ENCODE results near the gene TFF1.

TFF1 gene

DNA sequence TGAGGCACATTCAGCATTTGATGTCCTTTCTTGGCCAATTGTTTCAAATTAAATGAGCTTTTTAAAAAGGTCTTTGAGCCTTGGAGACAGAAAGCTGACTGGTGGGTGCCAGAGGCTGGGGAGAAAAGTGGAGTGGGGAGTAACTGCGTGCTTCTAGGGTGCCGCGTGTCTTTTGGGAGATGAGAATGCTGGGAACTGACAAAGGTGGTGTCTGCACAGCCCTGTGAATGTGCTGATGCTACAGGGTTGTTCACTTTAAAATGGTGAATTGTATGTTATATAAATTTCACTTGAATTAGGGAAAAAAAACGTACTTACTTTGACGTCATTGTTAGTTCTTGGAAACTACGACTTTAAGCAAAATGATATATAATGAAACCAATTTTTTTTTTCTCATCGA, 8.1 kb upstream of the TFF1 start:
- Histone ChIP-seq H3K4me3 (ENCODE audit: low read length, poor library complexity, severe bottlenecking) (no peak overlapping the region), H3K9me2 (replicated peaks; ENCODE audit: low read depth, low read length) (no peaks in the 10 kb centered on the region), H3K4me1 (ENCODE audit: insufficient read depth, low read length, poor library complexity, severe bottlenecking) (peaks cover 7% of the 10 kb centered on the region), H3K9ac (ENCODE audit: low read depth, low read length, poor library complexity, severe bottlenecking) (no peak overlapping the region), H3K9me3 (ENCODE audit: insufficient read depth, low read depth, low read length) (no peaks in the 10 kb centered on the region), H2AFZ (ENCODE audit: low read length) (no peak overlapping the region), H3K36me3 (ENCODE audit: insufficient read depth, low read length) (no peaks in the 10 kb centered on the region), H3K27me3 (ENCODE audit: insufficient read depth, low read length, poor library complexity, severe bottlenecking) (no peaks in the 10 kb centered on the region), H4K20me1 (ENCODE audit: insufficient read depth, low read length, poor library complexity, severe bottlenecking) (no peaks in the 10 kb centered on the region), H3K79me2 (ENCODE audit: insufficient read depth, low read length) (no peaks in the 10 kb centered on the region), H3K4me2 (ENCODE audit: low read depth, low read length, poor library complexity, severe bottlenecking) (no peak overlapping the region), H3F3A (ENCODE audit: low read depth) (no peaks in the 10 kb centered on the region)
- TF ChIP-seq EZH2phosphoT487 (IDR thresholded peaks at IDR 0.05; ENCODE audit: borderline replicate concordance): no peak
- TF ChIP-seq, protein P1, sequence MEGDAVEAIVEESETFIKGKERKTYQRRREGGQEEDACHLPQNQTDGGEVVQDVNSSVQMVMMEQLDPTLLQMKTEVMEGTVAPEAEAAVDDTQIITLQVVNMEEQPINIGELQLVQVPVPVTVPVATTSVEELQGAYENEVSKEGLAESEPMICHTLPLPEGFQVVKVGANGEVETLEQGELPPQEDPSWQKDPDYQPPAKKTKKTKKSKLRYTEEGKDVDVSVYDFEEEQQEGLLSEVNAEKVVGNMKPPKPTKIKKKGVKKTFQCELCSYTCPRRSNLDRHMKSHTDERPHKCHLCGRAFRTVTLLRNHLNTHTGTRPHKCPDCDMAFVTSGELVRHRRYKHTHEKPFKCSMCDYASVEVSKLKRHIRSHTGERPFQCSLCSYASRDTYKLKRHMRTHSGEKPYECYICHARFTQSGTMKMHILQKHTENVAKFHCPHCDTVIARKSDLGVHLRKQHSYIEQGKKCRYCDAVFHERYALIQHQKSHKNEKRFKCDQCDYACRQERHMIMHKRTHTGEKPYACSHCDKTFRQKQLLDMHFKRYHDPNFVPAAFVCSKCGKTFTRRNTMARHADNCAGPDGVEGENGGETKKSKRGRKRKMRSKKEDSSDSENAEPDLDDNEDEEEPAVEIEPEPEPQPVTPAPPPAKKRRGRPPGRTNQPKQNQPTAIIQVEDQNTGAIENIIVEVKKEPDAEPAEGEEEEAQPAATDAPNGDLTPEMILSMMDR (conservative IDR thresholded peaks at IDR 0.05; ENCODE audit: low read length): no peak

DNA sequence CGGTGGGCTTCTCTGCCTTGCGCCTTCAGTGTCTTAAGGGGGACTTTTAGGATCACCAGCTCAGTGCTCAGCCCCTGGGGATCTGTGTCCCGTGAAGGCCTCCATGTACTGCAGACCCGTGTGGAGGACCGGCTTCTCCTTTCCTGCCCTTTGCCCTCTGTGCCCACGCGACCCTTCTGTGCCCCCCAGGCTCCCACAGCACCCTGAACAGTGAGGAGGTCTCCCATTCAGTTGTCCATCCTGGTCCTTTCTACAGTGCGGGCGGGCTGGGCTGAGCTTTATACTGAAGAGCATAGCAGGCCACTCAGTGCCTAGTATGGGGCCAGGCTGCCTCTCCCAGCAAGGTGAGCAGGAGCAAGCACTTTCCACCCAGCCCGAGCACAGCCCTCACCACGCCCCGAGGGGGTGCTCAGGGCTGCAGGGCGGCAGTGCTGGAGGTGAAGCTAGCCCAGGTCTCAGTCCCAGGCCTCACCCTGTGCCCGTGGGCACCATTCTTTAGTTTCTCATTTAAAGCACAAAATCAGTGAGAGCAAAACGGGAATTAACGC, 7.6 kb upstream of the TFF1 start:
- H3K4me3 ChIP-seq (ENCODE audit: low read length, poor library complexity, severe bottlenecking): no peak overlapping the region
- no peaks in the 10 kb centered on the region for H3K27me3 ChIP-seq (ENCODE audit: insufficient read depth, low read length, poor library complexity, severe bottlenecking)
- TF ChIP-seq, protein P1 (conservative IDR thresholded peaks at IDR 0.05; ENCODE audit: low read length): no peak
- TF ChIP-seq EZH2phosphoT487 (IDR thresholded peaks at IDR 0.05; ENCODE audit: borderline replicate concordance): no peak
- H3K36me3 ChIP-seq (ENCODE audit: insufficient read depth, low read length): no peaks in the 10 kb centered on the region
- H3K9ac ChIP-seq (ENCODE audit: low read depth, low read length, poor library complexity, severe bottlenecking): no peak overlapping the region
- peaks cover 7% of the 10 kb centered on the region for H3K4me1 ChIP-seq (ENCODE audit: insufficient read depth, low read length, poor library complexity, severe bottlenecking)
- H3K9me3 ChIP-seq (ENCODE audit: insufficient read depth, low read depth, low read length): no peaks in the 10 kb centered on the region
- no peaks in the 10 kb centered on the region for H3K79me2 ChIP-seq (ENCODE audit: insufficient read depth, low read length)
- H3F3A ChIP-seq (ENCODE audit: low read depth): no peaks in the 10 kb centered on the region
- no peaks in the 10 kb centered on the region for H3K9me2 ChIP-seq (replicated peaks; ENCODE audit: low read depth, low read length)
- H4K20me1 ChIP-seq (ENCODE audit: insufficient read depth, low read length, poor library complexity, severe bottlenecking): no peaks in the 10 kb centered on the region
- H3K4me2 ChIP-seq (ENCODE audit: low read depth, low read length, poor library complexity, severe bottlenecking): no peak overlapping the region
- H2AFZ ChIP-seq (ENCODE audit: low read length): no peak overlapping the region

DNA sequence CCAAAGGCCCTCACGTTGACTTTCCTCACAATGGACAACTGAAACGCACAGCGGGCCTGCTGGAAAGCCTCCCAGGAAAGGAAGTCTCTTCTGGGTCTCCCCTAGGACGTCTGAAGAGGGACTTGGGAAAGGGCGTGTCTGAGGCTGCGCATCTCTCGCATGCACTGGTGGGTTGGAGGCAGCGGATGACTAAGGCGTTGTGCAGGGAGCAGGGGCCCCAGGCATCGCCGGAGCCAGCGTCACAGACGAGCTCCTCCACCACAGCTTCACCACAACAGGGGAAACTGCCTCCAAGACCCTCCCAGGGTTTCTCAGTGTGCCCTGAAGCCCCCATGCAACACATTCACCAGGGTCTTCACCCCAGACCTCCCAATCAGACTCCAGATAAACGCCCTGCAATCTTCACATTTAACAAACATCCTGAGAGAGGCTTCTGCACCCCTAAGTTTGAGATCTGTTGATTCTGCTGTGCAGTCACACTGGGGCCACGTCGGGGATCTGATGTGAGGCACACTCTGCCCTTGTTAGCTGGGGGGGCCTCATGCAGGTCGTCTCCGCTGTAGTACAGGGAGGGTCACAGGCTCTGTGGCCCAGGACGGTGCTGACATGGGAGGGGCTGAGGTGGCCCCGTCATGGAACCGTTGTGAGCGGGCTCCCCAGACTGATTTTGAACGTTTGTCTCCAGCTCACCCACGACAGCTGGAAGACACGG, 7.0 kb upstream of the TFF1 start:
- H3K79me2 ChIP-seq (ENCODE audit: insufficient read depth, low read length): no peaks in the 10 kb centered on the region
- TF ChIP-seq, protein P1 (conservative IDR thresholded peaks at IDR 0.05; ENCODE audit: low read length): no peak
- no peak for TF ChIP-seq EZH2phosphoT487 (IDR thresholded peaks at IDR 0.05; ENCODE audit: borderline replicate concordance)
- no peaks in the 10 kb centered on the region for H4K20me1 ChIP-seq (ENCODE audit: insufficient read depth, low read length, poor library complexity, severe bottlenecking)
- H3K36me3 ChIP-seq (ENCODE audit: insufficient read depth, low read length): no peaks in the 10 kb centered on the region
- no peak overlapping the region for H3K9ac ChIP-seq (ENCODE audit: low read depth, low read length, poor library complexity, severe bottlenecking)
- no peaks in the 10 kb centered on the region for H3K27me3 ChIP-seq (ENCODE audit: insufficient read depth, low read length, poor library complexity, severe bottlenecking)
- H3K4me1 ChIP-seq (ENCODE audit: insufficient read depth, low read length, poor library complexity, severe bottlenecking): peaks cover 7% of the 10 kb centered on the region
- no peak overlapping the region for H3K4me2 ChIP-seq (ENCODE audit: low read depth, low read length, poor library complexity, severe bottlenecking)
- H3K4me3 ChIP-seq (ENCODE audit: low read length, poor library complexity, severe bottlenecking): no peak overlapping the region
- no peaks in the 10 kb centered on the region for H3K9me2 ChIP-seq (replicated peaks; ENCODE audit: low read depth, low read length)
- no peaks in the 10 kb centered on the region for H3F3A ChIP-seq (ENCODE audit: low read depth)
- no peaks in the 10 kb centered on the region for H3K9me3 ChIP-seq (ENCODE audit: insufficient read depth, low read depth, low read length)
- H2AFZ ChIP-seq (ENCODE audit: low read length): no peak overlapping the region

Measured in Loucy (cell line).